ENCODE measurements around the gene CLRN1.

The CLRN1 gene

DNA sequence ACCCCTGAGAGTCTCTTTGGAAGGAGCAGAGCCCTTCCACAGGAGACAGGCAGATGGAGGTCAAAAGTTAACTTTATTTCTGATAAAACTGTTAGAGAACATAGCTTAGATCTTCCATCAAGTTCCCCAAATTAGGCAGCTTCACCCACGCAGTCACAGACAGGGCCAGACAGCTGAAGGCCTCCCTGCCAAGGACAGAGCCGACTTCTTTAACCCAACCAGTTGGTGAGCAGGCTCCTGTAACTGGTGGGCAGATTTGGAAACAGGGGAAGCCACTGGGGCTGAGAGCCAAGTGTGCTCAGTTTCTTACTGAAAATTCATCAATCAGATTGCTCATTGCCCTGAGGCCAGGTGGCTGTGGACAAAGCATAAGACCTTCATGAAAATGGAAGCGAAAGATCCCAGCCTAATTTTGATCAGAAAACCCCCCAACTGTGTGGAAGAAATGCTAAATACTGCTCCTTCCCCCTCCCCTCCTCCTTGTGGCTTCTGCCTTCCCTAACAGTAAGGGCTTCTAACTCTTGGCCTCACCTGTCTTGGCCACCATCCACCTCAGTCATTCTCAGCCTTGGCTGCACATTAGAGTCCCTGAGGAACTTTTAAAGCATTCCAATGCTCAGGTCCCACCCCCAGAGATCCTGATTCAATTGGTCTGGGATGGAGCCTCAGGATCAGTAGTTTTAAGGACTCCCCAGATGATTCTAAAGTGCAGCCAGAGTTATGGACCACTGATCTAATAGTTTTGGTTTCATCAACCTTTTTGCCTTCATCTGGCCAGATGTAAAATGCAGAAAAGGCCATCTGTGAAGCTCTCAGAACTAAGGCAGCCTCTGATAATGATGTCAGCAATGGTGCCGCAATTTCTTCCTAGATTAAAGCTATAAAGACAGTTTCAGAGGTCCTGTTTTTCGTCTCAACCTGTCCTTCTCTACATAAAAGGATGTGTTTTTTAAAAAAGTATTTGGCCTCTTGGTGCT is 11.5 kb downstream of the CLRN1 start:
- H3K36me3 ChIP-seq: no peaks in the 10 kb centered on the region
- H3K27ac ChIP-seq: no peak overlapping the region
- H3K4me1 ChIP-seq (ENCODE audit: control insufficient read depth in 1 of 2, insufficient read depth in 1 of 2, low read depth in 1 of 2, low read length in 1 of 2): peaks cover 0 to 9% of the 10 kb centered on the region in 2 experiments
- H3K9me3 ChIP-seq: no peaks in the 10 kb centered on the region
- no peaks in the 10 kb centered on the region for H3K27me3 ChIP-seq
- H3K4me3 ChIP-seq (ENCODE audit: low read depth in 1 of 2, low read length in 1 of 2): no peak overlapping the region
- TF ChIP-seq, protein P1, sequence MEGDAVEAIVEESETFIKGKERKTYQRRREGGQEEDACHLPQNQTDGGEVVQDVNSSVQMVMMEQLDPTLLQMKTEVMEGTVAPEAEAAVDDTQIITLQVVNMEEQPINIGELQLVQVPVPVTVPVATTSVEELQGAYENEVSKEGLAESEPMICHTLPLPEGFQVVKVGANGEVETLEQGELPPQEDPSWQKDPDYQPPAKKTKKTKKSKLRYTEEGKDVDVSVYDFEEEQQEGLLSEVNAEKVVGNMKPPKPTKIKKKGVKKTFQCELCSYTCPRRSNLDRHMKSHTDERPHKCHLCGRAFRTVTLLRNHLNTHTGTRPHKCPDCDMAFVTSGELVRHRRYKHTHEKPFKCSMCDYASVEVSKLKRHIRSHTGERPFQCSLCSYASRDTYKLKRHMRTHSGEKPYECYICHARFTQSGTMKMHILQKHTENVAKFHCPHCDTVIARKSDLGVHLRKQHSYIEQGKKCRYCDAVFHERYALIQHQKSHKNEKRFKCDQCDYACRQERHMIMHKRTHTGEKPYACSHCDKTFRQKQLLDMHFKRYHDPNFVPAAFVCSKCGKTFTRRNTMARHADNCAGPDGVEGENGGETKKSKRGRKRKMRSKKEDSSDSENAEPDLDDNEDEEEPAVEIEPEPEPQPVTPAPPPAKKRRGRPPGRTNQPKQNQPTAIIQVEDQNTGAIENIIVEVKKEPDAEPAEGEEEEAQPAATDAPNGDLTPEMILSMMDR (IDR thresholded peaks at IDR 0.05): no peak

DNA sequence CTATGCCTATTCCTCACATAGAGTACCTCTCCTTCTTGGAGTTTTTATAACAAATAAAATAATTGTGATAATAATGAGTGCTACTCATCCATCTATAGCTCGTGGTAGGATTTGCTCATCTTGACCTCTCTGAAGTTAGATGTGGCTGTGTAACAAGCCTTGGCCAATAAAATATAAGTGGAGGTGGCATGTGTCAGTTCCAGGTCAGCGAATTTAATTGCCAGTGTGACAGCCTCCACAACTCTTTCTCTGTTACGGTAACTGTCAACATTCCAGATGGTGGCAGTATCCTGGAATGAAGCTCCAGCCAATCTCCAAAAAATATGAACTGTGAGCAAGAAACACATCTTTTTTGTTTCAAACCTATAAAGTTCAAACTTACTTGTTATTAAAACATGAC is 13.8 kb downstream of the CLRN1 start:
- Histone ChIP-seq H3K27ac (no peak overlapping the region), H3K27me3 (no peaks in the 10 kb centered on the region), H3K36me3 (no peaks in the 10 kb centered on the region), H3K4me3 (ENCODE audit: low read depth in 1 of 2, low read length in 1 of 2) (no peak overlapping the region), H3K4me1 (ENCODE audit: control insufficient read depth in 1 of 2, insufficient read depth in 1 of 2, low read depth in 1 of 2, low read length in 1 of 2) (peaks cover 0 to 4% of the 10 kb centered on the region in 2 experiments), H3K9me3 (no peaks in the 10 kb centered on the region)
- TF ChIP-seq, protein P1 (IDR thresholded peaks at IDR 0.05): no peak

DNA sequence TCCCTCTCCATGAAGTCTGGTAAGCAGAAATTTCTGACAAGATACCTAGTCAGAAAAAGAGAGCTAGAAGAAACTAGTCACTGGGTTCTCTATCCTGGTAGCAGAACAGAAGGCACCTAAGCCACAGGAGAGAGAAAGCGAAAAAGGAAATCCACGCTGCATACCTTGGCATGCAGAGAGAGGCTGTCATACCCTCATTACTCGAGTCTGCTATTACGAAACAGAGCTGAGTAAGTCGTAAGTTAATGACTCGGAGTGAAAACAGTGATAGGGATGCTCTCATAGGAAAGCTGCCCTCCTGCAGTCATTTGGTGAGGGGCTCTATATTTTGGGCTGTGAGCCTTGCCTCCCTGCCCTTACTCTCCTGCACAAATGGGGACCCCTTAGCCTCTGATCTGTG is 16.2 kb downstream of the CLRN1 start:
- Histone ChIP-seq H3K27ac (no peak overlapping the region), H3K27me3 (no peaks in the 10 kb centered on the region), H3K4me3 (ENCODE audit: low read depth in 1 of 2, low read length in 1 of 2) (no peak overlapping the region), H3K9me3 (no peaks in the 10 kb centered on the region), H3K4me1 (ENCODE audit: control insufficient read depth in 1 of 2, insufficient read depth in 1 of 2, low read depth in 1 of 2, low read length in 1 of 2) (peaks cover 0 to 4% of the 10 kb centered on the region in 2 experiments), H3K36me3 (no peaks in the 10 kb centered on the region)
- TF ChIP-seq, protein P1 (IDR thresholded peaks at IDR 0.05): no peak

DNA sequence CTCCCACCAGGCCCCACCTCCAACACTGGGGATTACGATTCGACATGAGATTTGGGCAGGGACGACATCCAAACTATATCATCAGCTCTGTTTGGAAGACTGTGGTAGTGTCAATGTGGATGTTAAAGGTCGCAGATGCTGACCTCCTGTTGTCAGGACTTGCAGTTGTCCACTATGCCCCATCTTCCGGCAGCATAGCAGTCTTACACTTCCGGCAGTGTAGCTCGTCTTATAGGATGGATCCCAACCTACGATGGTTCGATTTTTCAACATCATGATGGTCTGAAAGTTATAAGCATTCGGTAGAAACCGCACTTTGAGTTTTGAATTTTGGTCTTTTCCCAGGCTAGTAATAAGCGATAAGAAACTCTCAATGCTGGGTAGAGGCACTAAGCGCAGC is 20.6 kb downstream of the CLRN1 start:
- Histone ChIP-seq H3K36me3 (no peaks in the 10 kb centered on the region), H3K27me3 (no peaks in the 10 kb centered on the region), H3K9me3 (no peaks in the 10 kb centered on the region), H3K4me3 (ENCODE audit: low read depth in 1 of 2, low read length in 1 of 2) (no peak overlapping the region), H3K27ac (no peak overlapping the region), H3K4me1 (ENCODE audit: control insufficient read depth in 1 of 2, insufficient read depth in 1 of 2, low read depth in 1 of 2, low read length in 1 of 2) (peaks cover 0 to 4% of the 10 kb centered on the region in 2 experiments)
- TF ChIP-seq, protein P1 (IDR thresholded peaks at IDR 0.05): no peak

DNA sequence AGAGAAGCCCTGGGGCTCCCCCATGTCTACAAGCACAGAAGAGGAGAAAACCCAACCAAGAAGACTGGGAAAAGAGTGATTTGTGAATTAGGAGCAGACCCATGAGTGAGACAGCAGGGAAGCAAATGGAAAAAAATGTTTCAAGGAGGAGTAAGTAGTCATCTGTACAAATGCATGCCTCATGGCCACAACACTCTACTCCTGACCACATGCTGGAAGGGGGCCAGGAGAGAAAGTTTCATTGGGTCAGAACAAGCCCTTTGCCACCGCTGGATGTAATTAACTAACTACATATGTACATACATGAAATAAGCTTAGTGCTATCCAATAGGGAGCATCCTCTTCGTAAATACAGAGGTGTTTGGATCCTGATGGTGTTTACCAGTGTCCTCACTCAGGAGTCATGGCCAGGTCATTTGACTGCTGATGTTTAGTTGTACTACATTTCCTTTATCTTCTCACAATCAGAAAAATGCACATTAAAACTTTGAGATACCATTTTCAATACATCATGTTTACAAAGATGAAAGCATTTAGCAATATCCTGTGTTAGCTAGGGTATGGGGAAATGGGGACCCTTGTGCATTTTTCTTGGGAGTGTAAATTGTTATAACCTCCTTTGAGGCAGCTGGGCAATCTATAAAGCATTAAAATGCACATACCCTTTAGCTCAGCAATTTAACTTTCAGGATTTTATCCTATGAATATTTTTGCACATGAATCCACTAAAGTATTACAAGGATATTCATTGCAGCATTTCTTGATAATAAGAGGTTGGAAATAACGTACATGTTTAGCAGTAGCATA is 27.1 kb downstream of the CLRN1 start:
- Histone ChIP-seq H3K36me3 (no peaks in the 10 kb centered on the region), H3K4me3 (ENCODE audit: low read depth in 1 of 2, low read length in 1 of 2) (no peak overlapping the region), H3K27ac (no peak overlapping the region), H3K9me3 (no peaks in the 10 kb centered on the region), H3K4me1 (ENCODE audit: control insufficient read depth in 1 of 2, insufficient read depth in 1 of 2, low read depth in 1 of 2, low read length in 1 of 2) (peaks cover 0 to 14% of the 10 kb centered on the region in 2 experiments), H3K27me3 (no peaks in the 10 kb centered on the region)
- TF ChIP-seq, protein P1 (IDR thresholded peaks at IDR 0.05): no peak
